ENCODE measurements around the gene PARD6A.

Gene PARD6A

GRCh38 chr16:67666559-67667452 lies 6.0 kb downstream of the PARD6A start, which contains the start of the genes C16orf86 and ENKD1:
TSS of gene C16orf86 (plus strand) at chr16:67666814. CDS start at chr16:67666971, 157 bp downstream.
TSS of gene ENKD1 (minus strand) at chr16:67666750. CDS start at chr16:67666442, 308 bp downstream.
- peak in 52 of 56 donors; percentile 9 to 86 (median 59) for DNase-seq

GRCh38 chr16:67667453-67667816 lies 6.7 kb downstream of the PARD6A start:
- no peak for DNase-seq

GRCh38 chr16:67667817-67668494 lies 7.2 kb downstream of the PARD6A start:
- DNase-seq: peak in 53 of 56 donors; percentile 25 to 91 (median 72)

- DNase-seq: no peak
Measured at GRCh38 chr16:67668495-67669157, 7.9 kb downstream of the PARD6A start.

GRCh38 chr16:67669499-67670101 lies 8.8 kb downstream of the PARD6A start:
- no peak for DNase-seq

- no peak for DNase-seq
Measured at GRCh38 chr16:67672306-67672705, 11.5 kb downstream of the PARD6A start.

GRCh38 chr16:67672739-67673662 lies 12.2 kb downstream of the PARD6A start:
- DNase-seq: peak in 31 of 56 donors; percentile 13 to 70 (median 36)

GRCh38 chr16:67673712-67674580 lies 13.2 kb downstream of the PARD6A start:
- peak in 19 of 56 donors; percentile 12 to 52 (median 22) for DNase-seq

- no peak for DNase-seq
Measured at GRCh38 chr16:67674851-67675578, 14.3 kb downstream of the PARD6A start.

GRCh38 chr16:67675579-67675935 lies 14.8 kb downstream of the PARD6A start:
- no peak for DNase-seq

GRCh38 chr16:67675999-67676398 lies 15.2 kb downstream of the PARD6A start:
- DNase-seq: no peak

- DNase-seq: no peak
Measured at GRCh38 chr16:67676516-67676915, 15.8 kb downstream of the PARD6A start.

GRCh38 chr16:67676939-67677338 lies 16.2 kb downstream of the PARD6A start:
- DNase-seq: no peak

GRCh38 chr16:67677712-67678111 lies 17.0 kb downstream of the PARD6A start:
- no peak for DNase-seq

- no peak for DNase-seq
Measured at GRCh38 chr16:67678354-67679023, 17.7 kb downstream of the PARD6A start.

- no peak for DNase-seq
Measured at GRCh38 chr16:67679935-67680897, 19.5 kb downstream of the PARD6A start.

- DNase-seq: no peak
Measured at GRCh38 chr16:67683767-67684166, 23.0 kb downstream of the PARD6A start.

Measured in amygdala (tissue), 56 donors.